Neural progenitor cell (in vitro differentiated cells): Measurements from ENCODE around the gene FAM50B. TPM values are rescaled to one million over a fixed set of nuclear protein-coding genes. Genes with fewer than 3 reads are reported as not detected.

Source experiments
- DNase-seq: peaks from one replicate; pipeline ENCODE4 v3.0.0-alpha.2; 2016; ENCODE audit warnings: low spot score
- H2AFZ ChIP-seq: fragments of 200-600 bp; sonication (generic); replicated peaks from 2 replicates; pipeline ENCODE4 v1.6.1; 2016; ENCODE audit warnings: antibody characterized with exemption
- H3F3A ChIP-seq: fragments of 200-600 bp; sonication (generic); 2 replicates; pipeline ENCODE4 v1.6.1; 2016; ENCODE audit warnings: antibody characterized with exemption, low read depth
- H3K27ac ChIP-seq: fragments of 200-600 bp; sonication (generic); 2 replicates; pipeline ENCODE4 v1.5.1; 2016; ENCODE audit warnings: mild to moderate bottlenecking
- H3K27me3 ChIP-seq: fragments of 200-600 bp; sonication (generic); 2 replicates; pipeline ENCODE4 v1.6.1; 2016; ENCODE audit warnings: mild to moderate bottlenecking, moderate library complexity
- H3K36me3 ChIP-seq: fragments of 200-600 bp; sonication (generic); 2 replicates; pipeline ENCODE4 v1.5.1; 2016
- H3K4me1 ChIP-seq: fragments of 200-600 bp; sonication (generic); 2 replicates; pipeline ENCODE4 v1.6.1; 2016; ENCODE audit warnings: mixed run types
- H3K4me2 ChIP-seq: fragments of 200-600 bp; sonication (generic); 2 replicates; pipeline ENCODE4 v1.6.1; 2016
- H3K4me3 ChIP-seq: fragments of 200-600 bp; sonication (generic); 2 replicates; pipeline ENCODE4 v1.5.1; 2016
- H3K79me2 ChIP-seq: fragments of 200-600 bp; sonication (generic); 2 replicates; pipeline ENCODE4 v1.6.1; 2016; ENCODE audit warnings: low read depth
- H3K9ac ChIP-seq: fragments of 200-600 bp; sonication (generic); 2 replicates; pipeline ENCODE4 v1.6.1; 2016
- H3K9me3 ChIP-seq: fragments of 200-600 bp; sonication (generic); 2 replicates; pipeline ENCODE4 v1.5.1; 2016; ENCODE audit warnings: low read depth
- H4K20me1 ChIP-seq: fragments of 200-600 bp; sonication (generic); 2 replicates; pipeline ENCODE4 v1.6.1; 2016; ENCODE audit warnings: low read depth
- H3K27ac Mint-ChIP-seq: 3 replicates; pipeline ENCODE4 v1.8.0; 2021; ENCODE audit warnings: mixed read lengths
- H3K27me3 Mint-ChIP-seq: 2 replicates; pipeline ENCODE4 v1.8.0; 2022; ENCODE audit warnings: low read depth, mild to moderate bottlenecking, inconsistent platforms, moderate library complexity, mixed read lengths; ENCODE audit not compliant: insufficient read depth
- H3K36me3 Mint-ChIP-seq: 3 replicates; pipeline ENCODE4 v1.8.0; 2021; ENCODE audit warnings: mixed read lengths
- H3K4me1 Mint-ChIP-seq: 3 replicates; pipeline ENCODE4 v1.8.0; 2021; ENCODE audit warnings: mixed read lengths
- H3K4me3 Mint-ChIP-seq: 3 replicates; pipeline ENCODE4 v1.8.0; 2021; ENCODE audit warnings: mild to moderate bottlenecking, moderate library complexity, mixed read lengths
- H3K9me3 Mint-ChIP-seq: 3 replicates; pipeline ENCODE4 v1.8.0; 2020; ENCODE audit warnings: mixed read lengths
- CTCF ChIP-seq: fragments of 200-600 bp; sonication (generic); IDR thresholded peaks from 2 replicates; pipeline ENCODE4 v1.5.1; 2017; ENCODE audit warnings: antibody characterized with exemption, mild to moderate bottlenecking
- EZH2 ChIP-seq: fragments of 200-600 bp; sonication (generic); IDR thresholded peaks from 2 replicates; pipeline ENCODE4 v1.6.1; 2017; ENCODE audit warnings: antibody characterized with exemption, mild to moderate bottlenecking, moderate library complexity
- EZH2phosphoT487 ChIP-seq: fragments of 200-600 bp; sonication (generic); IDR thresholded peaks from 2 replicates; pipeline ENCODE4 v1.6.1; 2017; ENCODE audit warnings: antibody characterized with exemption
- total RNA-seq: library from RNA; depleted of rRNA; stranded (reverse); fragments of >200 nt; gene quantifications from 2 replicates; pipeline ENCODE4 v1.2.3, GENCODE V29; 2015; ENCODE audit warnings: low replicate concordance

The FAM50B gene
- total RNA-seq, 1 donor from 2014 or later, result 2.8 TPM

GRCh38 chr6:3820563-3820962 is 28.6 kb upstream of the FAM50B start:
- H3K4me1 Mint-ChIP-seq, result peaks cover 9% of the 10 kb centered on the region
- no peaks in the 10 kb centered on the region for H3K9me3 ChIP-seq
- H2AFZ ChIP-seq, result no peak overlapping the region
- H3F3A ChIP-seq, result no peaks in the 10 kb centered on the region
- no peak overlapping the region for H3K27ac ChIP-seq
- H3K27me3 ChIP-seq, result no peaks in the 10 kb centered on the region
- H3K27me3 Mint-ChIP-seq, result peaks cover 2% of the 10 kb centered on the region
- H4K20me1 ChIP-seq, result no peaks in the 10 kb centered on the region
- no peaks in the 10 kb centered on the region for H3K36me3 Mint-ChIP-seq
- H3K4me1 ChIP-seq, result peaks cover 7% of the 10 kb centered on the region
- no peak overlapping the region for H3K4me3 ChIP-seq
- H3K27ac Mint-ChIP-seq, result no peak overlapping the region
- H3K36me3 ChIP-seq, result no peaks in the 10 kb centered on the region
- TF ChIP-seq EZH2 (no peak), CTCF (no peak), EZH2phosphoT487 (no peak)
- peak; percentile 19 for DNase-seq
- no peak overlapping the region for H3K4me2 ChIP-seq
- H3K79me2 ChIP-seq, result no peaks in the 10 kb centered on the region
- no peak overlapping the region for H3K4me3 Mint-ChIP-seq
- H3K9me3 Mint-ChIP-seq, result no peaks in the 10 kb centered on the region
- H3K9ac ChIP-seq, result no peak overlapping the region

DNA sequence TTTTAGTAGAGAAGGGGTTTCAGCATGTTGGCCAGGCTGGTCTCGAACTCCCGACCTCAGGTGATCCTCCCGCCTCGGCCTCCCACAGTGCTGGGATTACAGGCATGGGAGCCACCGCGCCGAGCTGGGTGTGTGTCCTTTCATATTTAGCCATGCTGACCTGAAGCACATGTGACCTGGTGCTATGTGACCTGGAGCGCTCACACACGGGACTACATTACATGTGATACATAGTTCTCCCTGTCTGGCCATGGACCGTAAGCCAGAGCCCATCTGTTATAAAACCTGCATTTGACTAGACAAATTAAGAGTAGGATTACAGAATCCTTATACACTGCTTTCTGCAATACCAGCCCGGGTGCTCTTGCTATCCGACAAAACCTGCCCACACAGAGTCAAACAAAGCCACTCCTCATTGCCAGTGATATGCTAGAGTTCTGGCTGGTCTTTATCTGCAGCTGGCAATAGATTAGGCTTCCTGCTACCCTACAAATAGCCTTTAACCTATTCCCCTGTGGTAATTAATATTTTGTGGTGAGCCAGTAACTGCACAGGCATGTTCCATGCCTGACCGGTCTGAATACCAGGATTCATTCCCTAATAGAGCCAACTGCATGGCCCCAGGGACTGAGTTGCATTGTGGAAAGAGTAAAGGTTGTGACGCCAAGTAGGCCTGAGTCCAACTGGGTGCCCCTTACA is 26.3 kb upstream of the FAM50B start:
- H3K27ac Mint-ChIP-seq, result no peak overlapping the region
- Histone ChIP-seq H3K4me1 (peaks cover 7% of the 10 kb centered on the region), H3K36me3 (no peaks in the 10 kb centered on the region), H3K9me3 (no peaks in the 10 kb centered on the region), H3K4me3 (no peak overlapping the region), H3F3A (no peaks in the 10 kb centered on the region), H3K4me2 (no peak overlapping the region), H3K27me3 (no peaks in the 10 kb centered on the region), H4K20me1 (no peaks in the 10 kb centered on the region), H2AFZ (no peak overlapping the region), H3K9ac (no peak overlapping the region), H3K79me2 (no peaks in the 10 kb centered on the region), H3K27ac (no peak overlapping the region)
- no peaks in the 10 kb centered on the region for H3K36me3 Mint-ChIP-seq
- no peak for DNase-seq
- no peaks in the 10 kb centered on the region for H3K27me3 Mint-ChIP-seq
- no peaks in the 10 kb centered on the region for H3K9me3 Mint-ChIP-seq
- TF ChIP-seq CTCF (no peak), EZH2phosphoT487 (no peak), EZH2 (no peak)
- no peak overlapping the region for H3K4me3 Mint-ChIP-seq
- peaks cover 16% of the 10 kb centered on the region for H3K4me1 Mint-ChIP-seq

- Mint-ChIP-seq H3K9me3 (no peaks in the 10 kb centered on the region), H3K4me3 (no peak overlapping the region), H3K36me3 (no peaks in the 10 kb centered on the region), H3K4me1 (peaks cover 16% of the 10 kb centered on the region), H3K27me3 (no peaks in the 10 kb centered on the region), H3K27ac (no peak overlapping the region)
- Histone ChIP-seq H3K79me2 (no peaks in the 10 kb centered on the region), H3F3A (no peaks in the 10 kb centered on the region), H3K4me3 (no peak overlapping the region), H3K4me1 (peaks cover 7% of the 10 kb centered on the region), H3K27ac (no peak overlapping the region), H3K9me3 (no peaks in the 10 kb centered on the region), H3K9ac (no peak overlapping the region), H3K4me2 (no peak overlapping the region), H2AFZ (no peak overlapping the region), H3K27me3 (no peaks in the 10 kb centered on the region), H4K20me1 (no peaks in the 10 kb centered on the region), H3K36me3 (no peaks in the 10 kb centered on the region)
- TF ChIP-seq EZH2 (no peak), CTCF (no peak), EZH2phosphoT487 (no peak)
- DNase-seq, result no peak
These were observed 25.5 kb upstream of the FAM50B start for GRCh38 chr6:3823671-3824070.
